Placental pericyte (primary cell): ENCODE measurements around the gene CNOT6. TPM values are rescaled to one million over a fixed set of nuclear protein-coding genes. Genes with fewer than 3 reads are reported as not detected.

Source experiments
- small RNA-seq: library from RNA; depleted of rRNA; stranded (forward); fragments of <200 nt; gene quantifications from one replicate; pipeline ENCODE3, GENCODE V24; 2012; ENCODE audit warnings: low replicate concordance
- total RNA-seq: library from RNA; depleted of rRNA; stranded (reverse); fragments of >200 nt; gene quantifications from 2 replicates; pipeline ENCODE4 v1.2.3, GENCODE V29; 2012

CNOT6 gene
- 8.8 and 10.0 TPM in 2 replicates for total RNA-seq

GRCh38 chr5:180494060-180494509, at the start of gene CNOT6:
TSS of gene CNOT6 (plus strand) at chr5:180494379. CDS start at chr5:180529277, 34,898 bp downstream.

DNA sequence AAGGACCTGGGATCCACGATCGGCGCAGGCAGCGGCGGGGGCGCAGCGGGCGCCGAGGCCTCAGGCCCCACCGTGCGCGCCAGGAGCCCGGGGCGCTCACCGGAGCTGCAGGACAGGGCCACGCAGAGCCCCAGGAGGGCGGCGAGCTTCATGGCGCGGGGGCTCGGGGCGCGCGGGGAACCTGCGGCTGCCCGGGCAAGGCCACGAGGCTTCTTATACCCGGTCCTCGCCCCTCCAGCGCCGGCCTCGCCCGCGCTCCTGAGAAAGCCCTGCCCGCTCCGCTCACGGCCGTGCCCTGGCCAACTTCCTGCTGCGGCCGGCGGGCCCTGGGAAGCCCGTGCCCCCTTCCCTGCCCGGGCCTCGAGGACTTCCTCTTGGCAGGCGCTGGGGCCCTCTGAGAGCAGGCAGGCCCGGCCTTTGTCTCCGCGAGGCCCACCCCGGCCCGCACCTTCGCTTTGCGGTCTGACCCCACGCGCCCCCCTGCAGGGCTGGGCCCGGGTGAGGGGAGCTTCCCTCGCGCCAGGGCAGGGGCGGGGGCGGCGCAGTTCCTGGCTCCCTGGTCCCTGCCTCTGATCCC, 97.2 kb downstream of the CNOT6 start, which contains the start of gene SCGB3A1:
Gene SCGB3A1, minus strand, starts transcription at position 189 of the 577 bp plus-strand sequence. Its CDS starts 37 bp downstream, at position 152.

Small RNA genes within 50 kb of the gene (small RNA-seq; reads per million reads assigned to genes)
- gene RNU6-525P = 0.16 reads per million

Other genes starting within 250 kb of the CNOT6 start
- gene MAPK9, start 202.3 kb upstream of the CNOT6 start, total RNA-seq = 30.4 and 39.9 TPM in 2 replicates
- gene GFPT2, start 141.0 kb upstream of the CNOT6 start, total RNA-seq = 79.0 and 169 TPM in 2 replicates
- not detected in 2 replicates for gene SCGB3A1, start 97.1 kb downstream of the CNOT6 start, total RNA-seq
- gene FLT4, start 155.2 kb downstream of the CNOT6 start, total RNA-seq = under 0.01 and 0.43 TPM in 2 replicates
- not detected in 2 replicates for gene OR2Y1, start 245.7 kb downstream of the CNOT6 start, total RNA-seq